Loucy (cell line): Measurements from ENCODE around the gene EYA3.

ENCODE experiments used
- EZH2phosphoT487 ChIP-seq: fragments of 200-600 bp; IDR thresholded peaks from 2 replicates; pipeline ENCODE4 v1.6.1; 2018; ENCODE audit warnings: antibody characterized with exemption, mild to moderate bottlenecking, moderate library complexity, borderline replicate concordance
- TF ChIP-seq, protein P1 (sequence below): fragments of 200-600 bp; sonication (generic); conservative IDR thresholded peaks from 2 replicates; pipeline ENCODE4 v1.5.1; 2014; ENCODE audit warnings: mild to moderate bottlenecking, antibody characterized with exemption, low read length

DNA sequence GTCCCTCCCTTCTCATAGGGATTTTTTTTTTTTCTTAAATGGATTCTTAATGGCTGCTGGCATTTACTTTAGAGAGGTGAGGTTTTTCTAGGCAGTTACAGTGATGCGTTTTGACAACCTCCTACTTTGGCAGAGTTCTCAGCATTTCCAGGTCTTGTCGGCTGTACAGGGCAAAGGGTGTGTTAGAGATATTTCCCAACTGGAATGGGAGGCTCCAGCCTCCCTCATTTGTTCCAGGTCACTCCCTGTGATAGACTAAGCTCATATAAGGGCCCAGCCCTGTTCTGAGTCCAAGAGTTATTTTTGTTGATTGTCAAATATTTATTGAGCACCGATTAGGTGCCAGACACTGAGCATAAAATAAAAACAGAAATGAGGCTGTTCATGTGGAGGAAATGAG is 136.3 kb downstream of the EYA3 start:
- TF ChIP-seq, protein P1, sequence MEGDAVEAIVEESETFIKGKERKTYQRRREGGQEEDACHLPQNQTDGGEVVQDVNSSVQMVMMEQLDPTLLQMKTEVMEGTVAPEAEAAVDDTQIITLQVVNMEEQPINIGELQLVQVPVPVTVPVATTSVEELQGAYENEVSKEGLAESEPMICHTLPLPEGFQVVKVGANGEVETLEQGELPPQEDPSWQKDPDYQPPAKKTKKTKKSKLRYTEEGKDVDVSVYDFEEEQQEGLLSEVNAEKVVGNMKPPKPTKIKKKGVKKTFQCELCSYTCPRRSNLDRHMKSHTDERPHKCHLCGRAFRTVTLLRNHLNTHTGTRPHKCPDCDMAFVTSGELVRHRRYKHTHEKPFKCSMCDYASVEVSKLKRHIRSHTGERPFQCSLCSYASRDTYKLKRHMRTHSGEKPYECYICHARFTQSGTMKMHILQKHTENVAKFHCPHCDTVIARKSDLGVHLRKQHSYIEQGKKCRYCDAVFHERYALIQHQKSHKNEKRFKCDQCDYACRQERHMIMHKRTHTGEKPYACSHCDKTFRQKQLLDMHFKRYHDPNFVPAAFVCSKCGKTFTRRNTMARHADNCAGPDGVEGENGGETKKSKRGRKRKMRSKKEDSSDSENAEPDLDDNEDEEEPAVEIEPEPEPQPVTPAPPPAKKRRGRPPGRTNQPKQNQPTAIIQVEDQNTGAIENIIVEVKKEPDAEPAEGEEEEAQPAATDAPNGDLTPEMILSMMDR = no peak
- no peak for TF ChIP-seq EZH2phosphoT487
